Glomerular visceral epithelial cell (primary cell): Measurements from ENCODE around the gene TMEM107.

Experiments used
- DNase-seq: peaks from one replicate; pipeline ENCODE4 v3.0.0-alpha.2; 2016; ENCODE audit errors: extremely low spot score

Gene TMEM107

DNA sequence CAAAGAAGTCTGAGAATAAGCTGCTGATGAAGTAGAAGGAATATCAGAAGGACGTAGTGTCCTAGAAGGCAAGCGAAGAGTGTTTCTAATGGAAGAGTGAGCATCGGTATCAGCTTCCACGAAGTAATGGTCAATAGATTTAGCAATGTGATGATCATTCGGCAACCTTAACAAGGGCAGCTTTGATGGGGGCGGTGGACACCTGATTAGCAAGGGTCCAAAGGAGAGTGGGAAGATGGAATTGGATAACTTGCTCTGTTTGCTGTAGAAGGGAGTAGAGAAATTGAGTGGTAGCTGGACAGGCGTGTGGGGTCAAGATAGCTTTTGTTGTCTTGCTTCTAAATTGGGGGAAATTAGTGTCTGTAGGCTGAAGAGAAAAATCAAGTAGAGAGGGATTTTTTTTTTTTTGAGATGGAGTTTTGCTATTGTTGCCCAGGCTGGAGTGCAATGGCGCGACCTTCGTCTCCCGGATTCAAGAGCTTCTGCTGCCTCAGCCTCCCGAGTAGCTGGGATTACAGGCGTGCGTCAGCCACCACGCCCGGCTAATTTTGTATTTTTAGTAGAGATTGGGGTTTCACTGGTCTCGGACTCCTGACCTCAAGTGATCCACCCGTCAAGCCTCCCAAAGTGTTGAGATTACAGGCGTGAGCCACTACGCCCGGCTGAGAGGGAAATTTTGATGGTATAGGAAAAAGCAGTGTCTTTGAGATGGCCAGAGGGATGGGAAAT lies 38.4 kb downstream of the TMEM107 start:
- DNase-seq: no peak

GRCh38 chr17:8133941-8134340 lies 42.2 kb downstream of the TMEM107 start:
- no peak for DNase-seq

DNA sequence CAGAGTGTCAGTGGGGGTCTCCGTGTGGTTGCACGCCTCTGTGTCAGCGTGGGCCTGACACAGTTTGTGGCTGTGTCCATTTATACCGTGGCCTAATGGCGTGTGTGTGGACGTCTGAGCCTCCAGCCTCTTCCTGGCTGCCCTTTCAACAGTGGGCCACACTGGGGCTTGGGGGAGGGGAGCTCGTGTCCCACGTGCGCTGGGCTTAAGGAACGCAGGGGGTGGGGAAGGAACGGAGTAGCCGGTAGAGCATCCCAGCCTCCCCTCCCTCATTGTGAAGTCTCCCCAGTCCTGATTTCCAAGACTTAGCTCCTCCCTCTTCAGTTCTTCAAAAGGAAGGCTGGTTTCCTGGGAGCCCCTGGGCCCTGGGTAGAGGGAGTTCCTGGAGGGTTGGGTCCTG lies 42.8 kb downstream of the TMEM107 start:
- DNase-seq: no peak

DNA sequence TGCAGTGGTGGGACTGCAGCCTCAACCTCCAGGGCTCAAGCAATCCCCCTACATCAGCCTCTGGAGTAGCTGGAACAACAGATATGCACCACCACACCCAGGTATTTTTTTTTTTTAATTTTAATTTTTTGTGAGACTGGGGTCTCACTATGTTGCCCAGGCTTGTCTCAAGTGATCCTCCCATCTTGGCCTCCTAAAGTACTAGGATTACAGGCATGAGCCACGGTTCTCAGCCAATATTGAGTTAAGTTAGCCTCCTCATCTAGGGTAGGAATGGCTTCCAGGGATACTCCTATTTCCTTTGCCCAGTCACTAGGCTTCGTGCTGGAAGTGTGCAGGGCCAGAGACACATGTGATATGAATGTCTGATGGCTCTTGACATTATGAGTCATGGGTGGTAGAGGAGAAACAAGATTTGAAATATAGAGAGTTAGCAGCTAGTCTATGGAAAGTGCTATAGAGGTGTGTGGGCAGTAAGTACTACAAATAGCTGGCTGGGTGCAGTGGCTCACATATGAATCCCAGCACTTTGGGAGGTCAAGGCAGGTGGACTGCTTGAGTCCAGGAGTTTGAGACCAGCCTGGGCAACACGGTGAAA lies 44.2 kb downstream of the TMEM107 start:
- no peak for DNase-seq

GRCh38 chr17:8128125-8128784 lies 47.9 kb downstream of the TMEM107 start:
- no peak for DNase-seq

DNA sequence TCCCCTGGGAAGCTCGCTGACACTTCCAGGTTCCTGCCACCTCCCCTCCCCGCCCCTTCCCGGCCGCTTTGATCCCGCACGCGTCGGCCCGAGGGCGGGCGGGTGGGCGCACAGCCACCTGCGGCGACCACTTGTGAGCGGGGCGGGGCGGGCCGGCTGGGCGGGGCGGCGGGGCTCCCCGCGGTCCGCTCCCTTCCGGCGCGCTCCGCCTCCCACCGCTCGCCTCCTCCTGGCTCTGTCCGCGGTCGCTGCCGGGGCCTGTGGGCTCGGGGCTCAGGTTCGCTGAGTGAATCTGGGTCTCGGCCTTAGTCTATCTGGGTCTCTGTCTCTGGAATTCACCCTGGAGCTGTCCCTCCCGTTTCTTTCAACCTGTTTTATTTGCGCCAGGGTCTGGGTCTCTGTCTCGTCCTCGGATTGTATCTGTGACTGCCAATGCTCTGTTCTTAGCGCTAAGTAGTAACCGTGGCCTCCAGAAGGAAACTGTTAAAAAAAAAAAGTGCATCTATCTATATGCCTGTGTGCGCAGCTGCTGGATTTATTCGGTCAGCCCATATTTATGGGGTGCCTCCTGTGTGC lies 49.6 kb downstream of the TMEM107 start:
- DNase-seq: peak; percentile 61

DNA sequence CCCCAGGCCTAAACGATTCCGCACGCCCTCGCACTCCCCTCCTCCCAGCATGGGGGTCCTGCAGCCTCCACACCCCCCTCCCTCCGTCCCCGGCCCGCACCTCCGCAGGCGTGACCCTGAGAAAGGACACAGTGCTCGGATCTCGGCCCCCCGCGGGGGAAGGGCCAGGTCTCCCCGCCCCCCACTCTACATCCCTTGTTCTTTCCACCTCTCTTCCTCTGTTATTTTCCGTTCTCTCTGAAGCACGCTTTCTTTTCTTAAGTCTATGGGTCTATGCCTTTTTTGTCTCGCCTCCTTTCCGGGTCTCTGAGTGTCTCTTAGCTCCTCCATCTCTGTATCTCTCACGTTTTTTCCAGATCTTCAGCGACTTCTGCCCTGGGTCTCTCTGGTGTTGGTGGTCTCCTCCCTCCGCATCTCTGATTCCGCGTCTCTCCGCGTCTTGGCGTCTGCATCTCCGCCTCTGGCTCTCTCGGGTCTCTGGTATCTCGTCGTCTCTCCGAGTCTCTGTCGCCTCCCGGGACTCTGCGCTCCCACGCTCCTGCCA lies 50.2 kb downstream of the TMEM107 start:
- DNase-seq: peak; percentile 25

GRCh38 chr17:8125154-8125946 lies 50.8 kb downstream of the TMEM107 start:
- peak; percentile 83 for DNase-seq

DNA sequence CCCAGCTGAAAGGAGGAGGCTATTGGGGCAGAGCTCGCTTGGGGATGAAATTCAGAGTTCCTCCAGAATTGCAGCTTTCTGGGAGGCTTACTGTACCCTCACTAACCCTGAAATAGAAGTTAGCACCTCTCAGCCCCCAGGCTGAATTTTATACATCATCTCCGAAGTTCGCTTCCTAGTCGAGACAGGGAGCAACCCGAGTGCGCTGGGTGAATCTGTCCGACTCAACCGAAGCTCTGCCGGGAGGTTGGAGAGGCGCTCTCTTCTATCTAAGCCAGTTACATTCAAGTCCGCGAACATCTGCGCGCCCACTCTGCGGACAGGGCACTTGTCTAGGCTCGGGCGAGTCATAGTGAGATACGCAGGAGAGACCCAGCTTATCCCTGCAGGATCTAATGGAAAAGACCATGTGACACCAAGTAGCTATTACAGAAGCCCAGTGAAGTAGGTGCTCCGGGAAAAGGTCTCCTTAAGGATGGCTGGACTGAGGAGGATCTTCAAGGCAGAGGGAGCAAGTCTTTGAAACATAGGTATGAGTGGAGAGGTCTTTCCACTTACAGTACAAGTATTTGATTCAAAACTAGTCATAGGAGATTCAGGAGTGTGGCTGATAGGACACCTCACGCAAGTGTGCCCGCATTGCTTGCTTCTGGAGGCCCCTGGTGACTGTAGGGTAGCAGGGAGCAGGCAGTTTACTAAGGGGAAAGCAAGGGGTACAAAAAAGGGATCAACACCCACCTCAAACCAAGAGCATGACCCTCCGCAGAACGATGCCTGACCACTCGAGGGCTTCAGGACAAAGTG lies 51.6 kb downstream of the TMEM107 start:
- DNase-seq: no peak

DNA sequence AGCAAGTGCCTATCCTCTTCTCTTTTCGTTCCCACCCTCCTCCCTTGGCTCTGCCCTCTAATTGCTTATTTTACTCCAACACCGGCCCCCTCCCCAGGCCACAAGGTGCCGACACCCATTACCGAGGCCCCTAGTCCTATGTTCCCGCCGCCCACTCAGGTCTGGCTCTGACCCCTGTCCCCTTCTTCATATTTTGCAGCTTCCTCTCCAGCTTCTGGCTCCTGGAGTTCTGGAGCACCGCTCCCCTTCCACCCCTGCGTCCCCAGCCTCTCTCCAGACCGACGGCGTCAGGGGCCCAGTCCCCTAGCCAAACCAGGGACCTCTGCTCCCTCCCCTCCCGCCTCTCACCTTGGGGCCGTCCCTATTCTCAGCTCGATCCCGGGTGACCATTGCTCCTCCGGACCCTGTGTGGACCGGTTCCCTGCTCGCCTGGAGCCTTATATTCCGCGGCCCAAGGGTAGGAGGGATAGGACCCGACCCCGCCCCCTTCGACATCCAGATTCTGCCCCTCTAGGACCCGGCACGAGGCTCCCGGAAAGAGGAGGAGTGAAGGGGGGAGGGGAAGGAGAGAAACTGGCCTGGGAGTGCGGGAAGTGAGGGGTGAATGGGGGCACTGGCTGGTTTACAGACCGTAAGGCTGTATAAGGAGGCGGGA lies 52.4 kb downstream of the TMEM107 start, which contains the start of gene HES7:
Gene HES7 (minus strand): TSS at position 412 of the 655 bp plus-strand sequence. CDS start 22 bp downstream, at position 390.
- DNase-seq: peak; percentile 48

- peak; percentile 25 for DNase-seq
Measured at GRCh38 chr17:8122924-8123694, 53.1 kb downstream of the TMEM107 start.
